Mesenchymal stem cell (in vitro differentiated cells and primary cell): ENCODE data around the gene SLC16A14.

ENCODE experiments used
- DNase-seq: peaks from one replicate; pipeline ENCODE4 v3.0.0-alpha.2; 2013
- H2AFZ ChIP-seq: one replicate; pipeline ENCODE4 v1.6.1; 2013; ENCODE audit warnings: low read depth, mild to moderate bottlenecking, control low read depth, inconsistent platforms, low read length, moderate library complexity
- H2AK5ac ChIP-seq: 2 replicates; pipeline ENCODE4 v1.6.1; 2013; ENCODE audit warnings: low read length, moderate library complexity, mild to moderate bottlenecking, inconsistent platforms; ENCODE audit not compliant: severe bottlenecking
- H2BK120ac ChIP-seq: one replicate; pipeline ENCODE4 v1.6.1; 2013; ENCODE audit warnings: low read depth, mild to moderate bottlenecking, inconsistent platforms, low read length, moderate library complexity
- H2BK12ac ChIP-seq, 2 experiments: one replicate each; pipeline ENCODE4 v1.6.1; 2013; ENCODE audit warnings: inconsistent platforms in 2 of 2, low read length in 2 of 2, mild to moderate bottlenecking in 2 of 2, moderate library complexity in 2 of 2, control low read depth in 1 of 2
- H2BK15ac ChIP-seq: one replicate; pipeline ENCODE4 v1.6.1; 2013; ENCODE audit warnings: mild to moderate bottlenecking, low read depth, inconsistent platforms; ENCODE audit not compliant: poor library complexity, severe bottlenecking
- H2BK5ac ChIP-seq: 2 replicates; pipeline ENCODE4 v1.6.1; 2013; ENCODE audit warnings: low read depth, mild to moderate bottlenecking, low read length, control low read depth, inconsistent platforms; ENCODE audit not compliant: poor library complexity, severe bottlenecking
- H3K14ac ChIP-seq, 2 experiments: one replicate each; pipeline ENCODE4 v1.6.1; 2013; ENCODE audit warnings: inconsistent platforms in 2 of 2, low read length in 2 of 2, control low read depth in 1 of 2, mild to moderate bottlenecking in 1 of 2, moderate library complexity in 1 of 2
- H3K18ac ChIP-seq, 2 experiments: one replicate each; pipeline ENCODE4 v1.6.1; 2013; ENCODE audit warnings: inconsistent platforms in 2 of 2, low read length in 2 of 2, control low read depth in 1 of 2, low read depth in 1 of 2, mild to moderate bottlenecking in 1 of 2
- H3K23ac ChIP-seq, 2 experiments: one replicate each; pipeline ENCODE4 v1.6.1; 2013; ENCODE audit warnings: inconsistent platforms in 2 of 2, low read length in 2 of 2, mild to moderate bottlenecking in 2 of 2, moderate library complexity in 2 of 2, control low read depth in 1 of 2
- H3K27ac ChIP-seq: 2 replicates; pipeline ENCODE4 v1.5.1; 2013; ENCODE audit warnings: mild to moderate bottlenecking, moderate library complexity, low read length, control low read depth, inconsistent platforms; ENCODE audit not compliant: poor library complexity, severe bottlenecking
- H3K27me3 ChIP-seq, 2 experiments: 2 replicates each; pipeline versions ENCODE4 v1.6.1 to v1.7.0; 2013; ENCODE audit warnings: low read length in 2 of 2, mild to moderate bottlenecking in 2 of 2, moderate library complexity in 2 of 2, control low read depth in 1 of 2, inconsistent platforms in 1 of 2; ENCODE audit not compliant: control insufficient read depth in 1 of 2, insufficient read depth in 1 of 2
- H3K36me3 ChIP-seq, 2 experiments: 2 replicates each; pipeline versions ENCODE4 v1.6.1 to v1.7.0; 2013; ENCODE audit warnings: low read length in 2 of 2, control low read depth in 1 of 2, inconsistent platforms in 1 of 2, low read depth in 1 of 2, mild to moderate bottlenecking in 1 of 2; ENCODE audit not compliant: insufficient read depth in 2 of 2, control insufficient read depth in 1 of 2
- H3K4ac ChIP-seq, 2 experiments: one replicate each; pipeline ENCODE4 v1.6.1; 2013; ENCODE audit warnings: inconsistent platforms in 2 of 2, low read length in 2 of 2, mild to moderate bottlenecking in 2 of 2, moderate library complexity in 2 of 2, control low read depth in 1 of 2, low read depth in 1 of 2
- H3K4me1 ChIP-seq: 2 replicates; pipeline ENCODE4 v1.6.1; 2013; ENCODE audit warnings: low read depth, low read length, control low read depth; ENCODE audit not compliant: control insufficient read depth, insufficient read depth
- H3K4me2 ChIP-seq: 2 replicates; pipeline ENCODE4 v1.6.1; 2013; ENCODE audit warnings: low read length, mild to moderate bottlenecking, inconsistent platforms; ENCODE audit not compliant: poor library complexity, severe bottlenecking
- H3K4me3 ChIP-seq, 2 experiments: 2 replicates each; pipeline versions ENCODE4 v1.5.1 to v1.7.0; 2013; ENCODE audit warnings: low read length in 2 of 2, mild to moderate bottlenecking in 2 of 2, control low read depth in 1 of 2, low read depth in 1 of 2; ENCODE audit not compliant: insufficient read depth in 1 of 2
- H3K79me1 ChIP-seq: replicated peaks from 2 replicates; pipeline ENCODE4 v1.6.1; 2013; ENCODE audit warnings: mild to moderate bottlenecking, control low read depth, low read length, inconsistent platforms; ENCODE audit not compliant: poor library complexity, severe bottlenecking
- H3K9ac ChIP-seq: 2 replicates; pipeline ENCODE4 v1.7.0; 2013; ENCODE audit warnings: mild to moderate bottlenecking, low read length, moderate library complexity
- H3K9me3 ChIP-seq: 2 replicates; pipeline ENCODE4 v1.7.0; 2013; ENCODE audit warnings: mild to moderate bottlenecking, low read length; ENCODE audit not compliant: control insufficient read depth
- H4K8ac ChIP-seq: one replicate; pipeline ENCODE4 v1.6.1; 2013; ENCODE audit warnings: inconsistent platforms, mild to moderate bottlenecking, low read length, moderate library complexity
- H4K91ac ChIP-seq: one replicate; pipeline ENCODE4 v1.6.1; 2013; ENCODE audit warnings: mild to moderate bottlenecking, low read length, inconsistent platforms
- WGBS: methylation state at CpG from one replicate; pipeline ENCODE4 v1.1.7; 2013; ENCODE audit warnings: mixed read lengths; 5-methylcytosine and 5-hydroxymethylcytosine counted together

SLC16A14 gene

DNA sequence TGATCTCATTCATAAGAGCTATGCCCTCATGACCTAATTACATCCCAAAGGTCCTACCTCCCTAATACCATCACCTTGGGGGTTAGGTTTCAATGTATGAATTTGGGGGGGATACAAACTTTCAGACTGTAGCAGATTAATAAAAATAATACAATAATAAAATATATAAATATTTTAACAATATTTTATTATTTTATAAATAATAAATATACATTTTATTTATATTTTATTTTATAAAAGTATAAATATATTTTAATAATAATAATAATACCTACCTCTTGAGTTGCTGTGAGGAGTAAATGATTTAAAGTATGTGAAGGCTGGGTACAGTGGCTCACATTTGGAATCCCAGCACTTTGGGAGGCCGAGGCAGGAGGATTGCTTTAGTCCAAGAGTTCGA, 8.1 kb upstream of the SLC16A14 start:
- H2BK12ac ChIP-seq = no peak overlapping the region
- H3K27me3 ChIP-seq = no peaks in the 10 kb centered on the region
- no peaks in the 10 kb centered on the region for H3K79me1 ChIP-seq
- WGBS = 68% methylated on average over 2 of the region's 2 CpGs
- no peak overlapping the region for H2BK5ac ChIP-seq
- H3K18ac ChIP-seq = no peak overlapping the region
- H3K27ac ChIP-seq = no peak overlapping the region
- H3K23ac ChIP-seq = no peak overlapping the region
- no peaks in the 10 kb centered on the region for H3K36me3 ChIP-seq
- H2BK15ac ChIP-seq = no peak overlapping the region
- H3K4me1 ChIP-seq = no peaks in the 10 kb centered on the region
- no peak overlapping the region for H2BK120ac ChIP-seq
- H3K4me2 ChIP-seq = no peak overlapping the region
- H4K8ac ChIP-seq = no peak overlapping the region
- H3K4me3 ChIP-seq = no peak overlapping the region
- DNase-seq = no peak
- no peak overlapping the region for H4K91ac ChIP-seq
- H3K14ac ChIP-seq = no peak overlapping the region
- H3K9ac ChIP-seq = no peak overlapping the region
- H3K9me3 ChIP-seq = no peaks in the 10 kb centered on the region
- H2AK5ac ChIP-seq = no peak overlapping the region
- H2AFZ ChIP-seq = no peak overlapping the region
- H3K4ac ChIP-seq = no peak overlapping the region

DNA sequence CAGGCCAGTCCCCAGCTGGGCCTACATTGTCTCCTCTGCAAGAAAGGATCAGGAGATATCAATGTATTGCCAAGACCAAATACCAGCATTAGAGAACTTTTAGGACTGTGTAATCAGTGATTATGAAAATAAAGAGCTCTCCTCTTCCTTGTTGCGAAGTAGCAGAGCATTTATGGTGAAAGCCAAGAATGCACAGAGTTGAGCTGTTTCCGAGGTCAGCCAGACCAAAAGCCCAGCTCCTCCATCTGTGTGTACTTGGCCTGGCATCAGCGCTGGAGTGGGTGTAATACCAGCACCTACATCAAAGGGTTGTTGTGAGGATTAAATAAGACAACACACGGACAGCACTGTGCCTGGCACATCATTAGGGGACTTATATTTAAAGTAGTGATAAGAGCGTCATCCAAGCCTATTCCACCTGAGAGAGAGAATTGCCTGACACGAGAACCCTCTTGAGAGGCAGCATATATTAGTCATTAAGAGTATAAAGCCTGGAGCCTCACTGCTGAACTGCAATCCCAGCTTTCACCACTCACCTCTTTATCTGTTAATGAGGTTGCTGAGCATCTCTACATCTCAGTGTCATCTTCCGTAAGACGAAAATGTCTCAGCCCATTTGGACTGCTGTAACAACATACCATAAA, 7.4 kb upstream of the SLC16A14 start:
- Histone ChIP-seq H3K23ac (no peak overlapping the region), H4K91ac (no peak overlapping the region), H2AK5ac (no peak overlapping the region), H4K8ac (no peak overlapping the region), H3K36me3 (no peaks in the 10 kb centered on the region), H3K4me1 (no peaks in the 10 kb centered on the region), H2AFZ (no peak overlapping the region), H2BK5ac (no peak overlapping the region), H3K4me3 (no peak overlapping the region), H3K4ac (no peak overlapping the region), H2BK12ac (no peak overlapping the region), H3K4me2 (no peak overlapping the region), H3K18ac (no peak overlapping the region), H3K27me3 (no peaks in the 10 kb centered on the region), H2BK120ac (no peak overlapping the region), H2BK15ac (no peak overlapping the region), H3K27ac (no peak overlapping the region), H3K14ac (no peak overlapping the region), H3K9ac (no peak overlapping the region), H3K9me3 (no peaks in the 10 kb centered on the region), H3K79me1 (no peaks in the 10 kb centered on the region)
- 77% methylated on average over 8 of the region's 8 CpGs for WGBS
- DNase-seq = no peak

DNA sequence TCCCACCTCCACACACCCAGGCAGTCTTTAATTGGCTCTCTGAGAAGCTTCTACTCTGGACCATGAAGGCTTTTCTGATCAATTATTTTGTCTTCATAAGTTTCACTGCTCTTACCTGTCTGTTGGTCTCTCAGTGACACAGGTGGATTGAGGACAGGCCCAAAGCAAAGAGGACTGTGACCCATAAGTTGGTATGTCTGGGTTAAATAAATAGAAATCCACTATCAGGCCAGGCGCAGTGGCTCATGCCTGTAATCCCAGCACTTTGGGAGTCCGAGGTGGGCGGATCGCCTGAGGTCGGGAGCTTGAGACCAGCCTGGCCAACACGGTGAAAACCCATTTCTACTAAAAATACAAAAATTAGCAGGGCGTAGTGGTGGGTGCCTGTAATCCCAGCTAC, 2.7 kb upstream of the SLC16A14 start:
- H3K4ac ChIP-seq = no peak overlapping the region
- H3K14ac ChIP-seq = no peak overlapping the region
- H2BK5ac ChIP-seq = no peak overlapping the region
- no peak overlapping the region for H3K4me2 ChIP-seq
- H3K79me1 ChIP-seq = no peaks in the 10 kb centered on the region
- no peak overlapping the region for H3K4me3 ChIP-seq
- H4K8ac ChIP-seq = no peak overlapping the region
- H3K36me3 ChIP-seq = no peaks in the 10 kb centered on the region
- no peak overlapping the region for H2AFZ ChIP-seq
- H3K4me1 ChIP-seq = peaks cover 13% of the 10 kb centered on the region
- H3K9me3 ChIP-seq = peaks cover 6% of the 10 kb centered on the region
- H4K91ac ChIP-seq = no peak overlapping the region
- no peak overlapping the region for H3K18ac ChIP-seq
- H2BK12ac ChIP-seq = no peak overlapping the region
- H2AK5ac ChIP-seq = no peak overlapping the region
- H2BK15ac ChIP-seq = no peak overlapping the region
- H3K27me3 ChIP-seq = peaks cover 0 to 5% of the 10 kb centered on the region in 2 experiments
- no peak overlapping the region for H2BK120ac ChIP-seq
- no peak overlapping the region for H3K27ac ChIP-seq
- H3K9ac ChIP-seq = no peak overlapping the region
- DNase-seq = no peak
- no peak overlapping the region for H3K23ac ChIP-seq
- WGBS = 85% methylated on average over 6 of the region's 7 CpGs

DNA sequence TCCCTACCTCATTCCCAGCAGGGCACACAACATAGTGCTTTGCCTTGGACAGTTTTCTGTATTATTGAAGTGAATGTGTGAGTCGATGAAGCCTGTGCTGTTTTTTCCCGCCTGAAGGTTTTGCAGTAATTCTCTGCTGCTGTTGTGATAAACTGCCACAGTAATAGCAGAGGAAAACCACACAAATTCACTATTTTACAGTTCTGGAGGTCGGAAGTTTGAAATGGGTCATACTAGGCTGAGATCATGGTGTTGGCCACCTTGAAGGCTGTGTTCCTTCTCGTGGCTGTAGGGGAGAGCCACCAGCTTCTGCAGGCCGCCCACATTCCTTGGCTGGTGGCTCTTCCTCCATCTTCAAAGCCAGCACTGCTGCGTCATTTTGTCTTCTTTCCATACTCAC, 678 bp upstream of the SLC16A14 start:
- Histone ChIP-seq H2BK5ac (no peak overlapping the region), H3K9me3 (peaks cover 6% of the 10 kb centered on the region), H3K4me3 (no peak overlapping the region), H3K18ac (no peak overlapping the region), H4K8ac (no peak overlapping the region), H2BK120ac (no peak overlapping the region), H2BK12ac (no peak overlapping the region), H3K4me1 (peaks cover 13% of the 10 kb centered on the region), H3K27me3 (peaks cover 0 to 5% of the 10 kb centered on the region in 2 experiments), H3K36me3 (no peaks in the 10 kb centered on the region), H3K23ac (peak overlapping the region in 1 of 2 experiments; percentile 36), H3K79me1 (no peaks in the 10 kb centered on the region), H3K4ac (no peak overlapping the region), H4K91ac (no peak overlapping the region), H3K27ac (no peak overlapping the region), H3K14ac (no peak overlapping the region), H3K9ac (no peak overlapping the region), H2AFZ (no peak overlapping the region), H2BK15ac (no peak overlapping the region), H3K4me2 (no peak overlapping the region), H2AK5ac (no peak overlapping the region)
- no peak for DNase-seq
- WGBS = 97% methylated on average over 6 of the region's 6 CpGs
